Body of pancreas (tissue), 4 donors: ENCODE results near the gene ARHGAP6. TPM values are rescaled to one million over a fixed set of nuclear protein-coding genes. Genes with fewer than 3 reads are reported as not detected.

Experiments used
- ATAC-seq: fragments of 150-250 bp; one replicate; pipeline ENCODE4 v1.9.1; 2016
- DNase-seq, 4 donors: peaks; one replicate each; pipeline ENCODE4 v3.0.0-alpha.2; 2019
- H3K27ac ChIP-seq, 4 donors: fragments of 200-600 bp; sonication (generic); 1 replicate in 3 of 4; 2 replicates in 1 of 4; pipeline versions ENCODE4 v1.5.1 to v1.6.1; 2016 to 2019; ENCODE audit warnings: mild to moderate bottlenecking in 1 of 4, mixed read lengths in 1 of 4, moderate library complexity in 1 of 4
- H3K27me3 ChIP-seq, 2 donors: fragments of 200-600 bp; sonication (generic); one replicate each; pipeline ENCODE4 v1.6.0; 2016; ENCODE audit warnings: mild to moderate bottlenecking in 1 of 2
- H3K36me3 ChIP-seq, 2 donors: fragments of 200-600 bp; sonication (generic); replicated peaks in 1 of 2; 2 replicates each; pipeline ENCODE4 v1.5.1; 2016; ENCODE audit warnings: low read depth in 2 of 2; ENCODE audit not compliant: insufficient read depth in 1 of 2
- H3K4me1 ChIP-seq: fragments of 200-600 bp; sonication (generic); one replicate; pipeline ENCODE4 v1.6.0; 2016
- H3K4me3 ChIP-seq, 2 donors: fragments of 200-600 bp; sonication (generic); 1 replicate in 1 of 2; 2 replicates in 1 of 2; pipeline ENCODE4 v1.5.1; 2016 to 2019
- H3K9me3 ChIP-seq, 3 donors: fragments of 200-600 bp; sonication (generic); 1 replicate in 2 of 3; 2 replicates in 1 of 3; pipeline ENCODE4 v1.5.1; 2016
- POLR2A ChIP-seq, 3 donors: fragments of 450-650 bp; IDR thresholded peaks; one replicate each; pipeline ENCODE4 v1.6.1; 2016; ENCODE audit warnings: antibody characterized with exemption in 3 of 3, mild to moderate bottlenecking in 2 of 3
- WGBS, 2 donors: methylation state at CpG; one replicate each; pipeline ENCODE4 v1.1.5; 2017; 5-methylcytosine and 5-hydroxymethylcytosine counted together
- intact Hi-C: fragments of 100-400 bp; cut with DNase I; formaldehyde crosslinking; loops from one replicate; pipeline ENCODE4 v1.15.1; 2023
- total RNA-seq, 2 donors: library from RNA; depleted of rRNA; stranded (reverse); fragments of >200 nt; gene quantifications; one replicate each; pipeline ENCODE4 v1.1.0, GENCODE V29; 2016
- TF ChIP-seq, protein P1 (sequence below), 7 experiments: fragments of 450-650 bp in 4 of 7; fragments of 200-600 bp in 3 of 7; sonication (generic) in 3 of 7; IDR thresholded peaks; one replicate each; pipeline ENCODE4 v1.5.1; 2016 to 2019; ENCODE audit warnings: antibody characterized with exemption in 7 of 7

Gene ARHGAP6
- total RNA-seq, 2 donors from 2014 or later, result 2.3 to 10.9 TPM

DNA sequence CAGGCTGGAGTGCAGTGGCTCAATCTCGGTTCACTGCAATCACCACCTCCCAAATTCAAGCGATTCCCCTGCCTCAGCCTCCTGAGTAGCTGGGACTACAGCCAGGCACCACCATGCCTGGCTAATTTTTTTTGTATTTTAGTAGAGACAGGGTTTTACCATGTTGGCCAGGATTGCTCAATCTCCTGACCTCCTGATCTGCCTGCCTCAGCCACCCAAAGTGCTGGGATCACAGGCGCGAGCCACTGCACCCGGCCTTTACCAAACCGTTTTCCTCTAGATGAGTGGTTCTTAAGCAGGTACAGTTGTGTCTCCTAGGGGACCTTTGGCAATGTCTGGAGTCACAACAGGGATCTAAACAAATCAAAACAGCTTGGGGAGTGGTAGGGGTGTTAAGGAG is 360.9 kb downstream of the ARHGAP6 start:
- Histone ChIP-seq H3K27ac (no peak overlapping the region), H3K4me3 (no peak overlapping the region), H3K4me1 (no peaks in the 10 kb centered on the region), H3K27me3 (no peaks in the 10 kb centered on the region), H3K9me3 (no peaks in the 10 kb centered on the region), H3K36me3 (no peaks in the 10 kb centered on the region)
- no peak for TF ChIP-seq POLR2A (IDR thresholded peaks at IDR 0.05)
- TF ChIP-seq, protein P1, sequence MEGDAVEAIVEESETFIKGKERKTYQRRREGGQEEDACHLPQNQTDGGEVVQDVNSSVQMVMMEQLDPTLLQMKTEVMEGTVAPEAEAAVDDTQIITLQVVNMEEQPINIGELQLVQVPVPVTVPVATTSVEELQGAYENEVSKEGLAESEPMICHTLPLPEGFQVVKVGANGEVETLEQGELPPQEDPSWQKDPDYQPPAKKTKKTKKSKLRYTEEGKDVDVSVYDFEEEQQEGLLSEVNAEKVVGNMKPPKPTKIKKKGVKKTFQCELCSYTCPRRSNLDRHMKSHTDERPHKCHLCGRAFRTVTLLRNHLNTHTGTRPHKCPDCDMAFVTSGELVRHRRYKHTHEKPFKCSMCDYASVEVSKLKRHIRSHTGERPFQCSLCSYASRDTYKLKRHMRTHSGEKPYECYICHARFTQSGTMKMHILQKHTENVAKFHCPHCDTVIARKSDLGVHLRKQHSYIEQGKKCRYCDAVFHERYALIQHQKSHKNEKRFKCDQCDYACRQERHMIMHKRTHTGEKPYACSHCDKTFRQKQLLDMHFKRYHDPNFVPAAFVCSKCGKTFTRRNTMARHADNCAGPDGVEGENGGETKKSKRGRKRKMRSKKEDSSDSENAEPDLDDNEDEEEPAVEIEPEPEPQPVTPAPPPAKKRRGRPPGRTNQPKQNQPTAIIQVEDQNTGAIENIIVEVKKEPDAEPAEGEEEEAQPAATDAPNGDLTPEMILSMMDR (IDR thresholded peaks at IDR 0.05), result no peak
- ATAC-seq (no peak), DNase-seq (no peak)
- 74 to 98% methylated on average over 3 to 6 of the region's 6 CpGs for WGBS, 2 donors
- intact Hi-C loops, result no loop called here

DNA sequence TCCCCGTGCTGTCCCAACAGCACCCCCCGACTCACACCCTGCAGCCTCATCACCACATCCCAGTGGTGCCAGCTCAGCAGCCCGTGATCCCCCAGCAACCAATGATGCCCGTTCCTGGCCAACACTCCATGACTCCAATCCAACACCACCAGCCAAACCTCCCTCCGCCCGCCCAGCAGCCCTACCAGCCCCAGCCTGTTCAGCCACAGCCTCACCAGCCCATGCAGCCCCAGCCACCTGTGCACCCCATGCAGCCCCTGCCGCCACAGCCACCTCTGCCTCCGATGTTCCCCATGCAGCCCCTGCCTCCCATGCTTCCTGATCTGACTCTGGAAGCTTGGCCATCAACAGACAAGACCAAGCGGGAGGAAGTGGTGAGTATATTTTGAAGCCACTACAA is 367.1 kb downstream of the ARHGAP6 start:
- no peak for TF ChIP-seq POLR2A (IDR thresholded peaks at IDR 0.05)
- TF ChIP-seq, protein P1 (IDR thresholded peaks at IDR 0.05), result no peak
- Histone ChIP-seq H3K27ac (no peak overlapping the region), H3K4me1 (no peaks in the 10 kb centered on the region), H3K36me3 (no peaks in the 10 kb centered on the region), H3K9me3 (no peaks in the 10 kb centered on the region), H3K27me3 (no peaks in the 10 kb centered on the region), H3K4me3 (no peak overlapping the region)
- 95 to 100% methylated on average over 2 to 8 of the region's 9 CpGs for WGBS, 2 donors
- ATAC-seq (no peak), DNase-seq (no peak)
- intact Hi-C loops, result no loop called here

GRCh38 chrX:11296051-11296450 is 369.7 kb downstream of the ARHGAP6 start:
- Histone ChIP-seq H3K4me3 (no peak overlapping the region), H3K36me3 (no peaks in the 10 kb centered on the region), H3K9me3 (no peaks in the 10 kb centered on the region), H3K27me3 (no peaks in the 10 kb centered on the region), H3K27ac (no peak overlapping the region), H3K4me1 (no peaks in the 10 kb centered on the region)
- WGBS, 2 donors, result 53 to 64% methylated on average over 5 of the region's 5 CpGs
- no peak for TF ChIP-seq POLR2A (IDR thresholded peaks at IDR 0.05)
- TF ChIP-seq, protein P1 (IDR thresholded peaks at IDR 0.05), result no peak
- intact Hi-C loops, result no loop called here
- ATAC-seq (no peak), DNase-seq (no peak)

- H3K27me3 ChIP-seq, result no peaks in the 10 kb centered on the region
- intact Hi-C loops, result no loop called here
- TF ChIP-seq, protein P1 (IDR thresholded peaks at IDR 0.05), result no peak
- TF ChIP-seq POLR2A (IDR thresholded peaks at IDR 0.05), result no peak
- H3K4me3 ChIP-seq, result no peak within 1 kb of the TSS
- ATAC-seq (no peak), DNase-seq (no peak)
- no peak within 1 kb of the TSS for H3K27ac ChIP-seq
- no peaks in the 10 kb centered on the region for H3K4me1 ChIP-seq
- H3K36me3 ChIP-seq, result no peaks in the 10 kb centered on the region
- H3K9me3 ChIP-seq, result no peaks in the 10 kb centered on the region
- WGBS, 2 donors, result 85 to 86% methylated on average over 2 of the region's 2 CpGs
Observed at GRCh38 chrX:11293113-11293512, 372.6 kb downstream of the ARHGAP6 start, which contains the start of gene AMELX. Gene AMELX (plus strand): TSS chrX:11293413. CDS start chrX:11294789, 1,376 bp downstream.

DNA sequence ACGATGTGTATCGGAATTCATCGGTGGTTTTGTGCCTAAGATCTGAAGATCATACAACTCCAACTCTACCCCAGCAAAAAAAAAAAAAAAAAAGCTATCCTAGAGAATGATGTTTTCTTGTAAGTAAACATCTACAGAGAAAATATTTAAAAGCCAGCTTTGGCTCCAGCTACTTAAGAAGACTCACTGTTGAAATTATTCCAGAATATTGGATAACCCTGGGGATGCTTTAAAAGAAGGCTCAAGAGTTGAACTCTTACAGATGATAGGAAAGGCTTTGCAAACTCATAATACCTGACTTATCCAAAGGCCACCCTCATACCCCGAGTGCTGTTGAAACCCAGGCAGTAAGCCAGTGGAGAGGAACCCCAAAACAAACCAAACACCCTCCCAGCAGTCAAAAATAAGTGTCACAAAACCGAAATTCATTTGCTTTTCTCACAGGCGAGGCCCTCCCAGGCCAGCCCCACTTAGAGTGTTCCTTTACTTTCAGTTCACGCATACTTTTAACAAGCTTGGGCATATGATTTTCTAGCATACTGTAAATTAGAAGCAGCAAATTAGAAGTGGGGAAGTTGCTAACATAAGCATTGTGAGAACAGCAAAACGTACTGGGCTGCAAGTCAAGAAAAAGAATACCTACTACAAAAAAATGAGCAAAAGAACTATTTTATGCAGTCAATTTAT is 375.2 kb downstream of the ARHGAP6 start:
- WGBS, 2 donors, result 80 to 84% methylated on average over 8 of the region's 8 CpGs
- H3K27ac ChIP-seq, result no peak overlapping the region
- ATAC-seq, result no peak
- H3K27me3 ChIP-seq, result no peaks in the 10 kb centered on the region
- no peak for TF ChIP-seq POLR2A (IDR thresholded peaks at IDR 0.05)
- TF ChIP-seq, protein P1 (IDR thresholded peaks at IDR 0.05), result no peak
- no peak overlapping the region for H3K4me3 ChIP-seq
- no peaks in the 10 kb centered on the region for H3K4me1 ChIP-seq
- no peaks in the 10 kb centered on the region for H3K9me3 ChIP-seq
- no peak for DNase-seq
- H3K36me3 ChIP-seq, result no peaks in the 10 kb centered on the region
- intact Hi-C loops, result no loop called here
